Activated CD4-positive, alpha-beta T cell treated with anti-CD3 and anti-CD28 coated beads, Interleukin-2, amount 50 U/mL, for 48 hours (primary cell): ENCODE results near the gene DSE.
"Not testable (repeated sequence)": the region's sequence is repeated elsewhere in the genome, so short reads cannot be mapped to it uniquely, and the experiment has no call there.

ENCODE experiments used
- DNase-seq, 2 experiments: peaks; one replicate each; pipeline ENCODE4 v3.0.0-alpha.2; 2020

The DSE gene

DNA sequence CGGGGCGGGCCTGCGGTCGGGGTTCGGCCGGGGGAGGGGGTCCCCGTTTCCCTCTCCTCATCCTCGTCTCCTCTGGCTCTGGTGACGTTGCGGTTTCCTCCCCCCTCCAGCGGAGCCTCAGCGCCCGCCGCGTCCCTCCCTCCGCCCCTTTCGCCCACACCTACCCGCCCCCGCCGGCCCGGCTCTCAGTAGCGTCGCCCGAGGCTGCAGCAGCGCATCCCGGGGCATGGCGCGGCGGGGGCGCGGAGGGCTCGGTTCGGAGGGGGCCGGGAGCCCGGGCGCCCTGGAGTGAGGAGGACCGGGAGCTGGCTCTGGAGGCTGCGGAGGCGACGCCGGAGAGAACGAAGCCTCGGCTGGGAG lies at the start of gene DSE:
TSS of gene DSE (plus strand) at position 188 of the 360 bp plus-strand sequence. CDS start 28,304 bp downstream, outside the sequence.
- DNase-seq = peak; percentile 56 to 58

DNA sequence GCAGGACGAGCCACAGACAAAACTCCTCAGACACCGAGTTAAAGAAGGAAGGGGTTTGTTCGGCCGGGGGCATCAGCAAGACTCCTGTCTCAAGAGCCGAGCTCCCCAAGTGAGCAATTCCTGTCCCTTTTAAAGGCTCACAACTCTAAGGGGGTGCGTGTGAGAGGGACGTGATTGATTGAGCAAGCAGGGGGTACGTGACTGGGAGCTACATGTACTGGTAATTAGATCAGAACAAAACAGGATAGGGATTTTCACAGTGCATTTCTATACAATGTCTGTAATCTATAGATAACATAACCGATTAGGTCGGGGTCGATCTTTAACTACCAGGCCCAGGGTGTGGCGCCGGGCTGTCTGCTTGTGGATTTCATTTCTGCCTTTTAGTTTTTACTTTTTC lies 48.8 kb upstream of the DSE start:
- DNase-seq = not testable (repeated sequence)

- DNase-seq = no peak
Measured at GRCh38 chr6:116323863-116324262, 46.9 kb upstream of the DSE start.

DNA sequence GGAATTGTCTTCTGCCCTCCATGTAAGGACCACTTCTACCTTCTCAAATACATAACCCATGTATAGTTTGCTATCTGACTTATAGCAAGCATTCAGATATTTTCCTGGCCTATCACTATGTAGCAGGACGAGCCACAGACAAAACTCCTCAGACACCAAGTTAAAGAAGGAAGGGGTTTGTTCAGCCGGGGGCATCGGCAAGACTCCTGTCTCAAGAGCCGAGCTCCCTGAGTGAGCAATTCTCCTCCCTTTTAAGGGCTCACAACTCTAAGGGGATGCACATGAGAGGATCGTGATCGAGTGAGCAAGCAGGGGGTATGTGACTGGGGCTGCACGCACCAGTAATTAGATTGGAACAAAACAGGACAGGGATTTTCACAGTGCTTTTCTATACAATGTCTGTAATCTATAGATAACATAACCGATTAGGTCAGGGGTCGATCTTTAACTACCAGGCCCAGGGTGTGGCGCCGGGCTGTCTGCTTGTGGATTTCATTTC lies 45.1 kb upstream of the DSE start:
- not testable (repeated sequence) for DNase-seq

DNA sequence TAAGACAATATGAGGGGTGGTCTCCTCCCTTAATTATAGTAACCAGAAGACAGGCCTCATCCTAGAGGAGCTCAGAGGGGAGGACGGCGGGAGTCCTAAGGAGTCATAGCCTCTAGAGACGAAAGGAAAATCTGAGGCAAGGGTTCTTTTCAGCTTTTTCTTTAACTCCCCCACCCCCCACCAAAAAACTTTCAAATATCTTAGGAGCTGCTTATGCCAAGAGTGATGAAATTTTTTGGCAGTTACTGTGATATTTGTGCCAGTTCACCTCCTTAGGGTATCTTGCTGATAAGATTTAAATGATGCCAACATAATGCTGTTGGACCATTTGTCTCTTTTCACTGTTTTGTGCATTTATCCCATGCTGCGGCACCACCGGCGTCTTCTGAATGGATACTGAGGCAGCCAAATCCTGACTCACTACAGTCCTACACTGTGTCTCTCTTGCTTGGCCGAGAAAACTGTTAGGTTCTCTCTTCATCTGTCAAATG lies 44.5 kb upstream of the DSE start:
- no peak for DNase-seq

GRCh38 chr6:116326996-116327395 lies 43.8 kb upstream of the DSE start:
- no peak for DNase-seq

- DNase-seq = no peak
Measured at GRCh38 chr6:116327803-116328527, 42.8 kb upstream of the DSE start.

- no peak for DNase-seq
Measured at GRCh38 chr6:116328528-116328903, 42.2 kb upstream of the DSE start.

GRCh38 chr6:116329156-116329555 lies 41.6 kb upstream of the DSE start:
- no peak for DNase-seq

- no peak for DNase-seq
Measured at GRCh38 chr6:116330511-116330910, 40.2 kb upstream of the DSE start.

- DNase-seq = no peak
Measured at GRCh38 chr6:116332096-116332495, 38.7 kb upstream of the DSE start.

DNA sequence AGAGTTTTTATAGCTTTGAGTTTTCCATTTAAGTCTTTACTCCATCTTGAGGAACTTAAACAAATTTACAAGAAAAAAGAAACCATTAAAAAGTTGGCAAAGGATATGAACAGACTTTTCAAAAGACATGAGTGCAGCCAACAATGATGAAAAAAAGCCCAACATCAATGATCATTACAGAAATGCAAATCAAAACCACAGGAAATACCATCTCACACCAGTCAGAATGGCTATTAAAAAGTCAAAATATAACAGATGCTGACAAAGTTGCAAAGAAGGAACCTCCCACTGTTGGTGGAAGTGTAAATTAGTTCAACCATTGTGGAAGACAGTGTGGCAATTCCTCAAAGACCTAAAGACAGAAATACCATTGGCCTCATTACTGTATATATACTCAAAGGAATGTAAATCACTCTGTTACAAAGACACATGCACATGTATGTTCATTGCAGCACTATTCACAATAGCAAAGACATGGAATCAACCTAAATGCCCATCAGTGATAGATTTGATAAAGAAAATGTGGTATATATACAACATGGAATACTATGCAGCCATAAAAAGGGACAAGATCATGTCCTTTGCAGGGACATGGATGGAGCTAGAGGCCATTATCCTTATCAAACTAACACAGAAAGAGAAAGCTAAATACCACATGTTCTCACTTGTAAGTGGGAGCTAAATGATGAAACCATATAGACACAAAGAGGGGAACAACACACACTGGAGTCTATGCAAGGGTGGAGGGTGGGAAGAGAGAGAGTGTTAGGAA lies 35.9 kb upstream of the DSE start:
- DNase-seq = not testable (repeated sequence)

GRCh38 chr6:116335612-116336215 lies 35.0 kb upstream of the DSE start:
- DNase-seq = no peak

GRCh38 chr6:116338943-116339342 lies 31.8 kb upstream of the DSE start:
- DNase-seq = no peak

DNA sequence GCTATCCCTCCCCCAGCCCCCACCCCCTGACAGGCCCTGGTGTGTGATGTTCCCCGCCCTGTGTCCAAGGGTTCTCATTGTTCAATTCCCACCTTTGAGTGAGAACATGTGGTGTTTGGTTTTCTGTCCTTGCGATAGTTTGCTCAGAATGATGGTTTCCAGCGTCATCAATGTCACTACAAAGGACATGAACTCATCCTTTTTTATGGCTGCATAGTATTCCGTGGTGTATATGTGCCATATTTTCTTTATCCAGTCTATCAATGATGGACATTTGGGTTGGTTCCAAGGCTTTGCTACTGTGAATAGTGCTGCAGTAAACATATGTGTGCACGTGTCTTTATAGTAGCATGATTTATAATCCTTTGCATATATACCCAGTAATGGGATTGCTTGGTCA lies 30.1 kb upstream of the DSE start:
- not testable (repeated sequence) for DNase-seq

DNA sequence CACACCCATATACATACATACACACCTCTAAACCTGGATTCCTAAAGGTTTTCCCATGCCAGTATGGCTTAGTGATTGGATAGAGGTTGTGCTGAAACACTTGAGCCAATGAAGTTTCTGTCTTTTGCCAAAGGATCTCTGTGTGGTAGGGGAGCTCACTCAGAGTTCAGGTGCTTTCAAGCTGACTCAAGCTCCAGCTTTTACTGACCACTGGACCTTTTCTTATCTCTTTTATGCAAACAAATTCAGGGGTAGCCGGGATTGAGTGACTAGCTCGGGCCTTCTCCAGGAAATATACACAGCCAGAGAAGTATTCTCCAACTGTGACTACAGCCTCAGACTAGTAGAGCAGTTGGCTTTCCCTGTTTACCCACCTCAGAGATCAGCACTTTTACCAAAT lies 21.5 kb upstream of the DSE start:
- DNase-seq = no peak

- no peak for DNase-seq
Measured at GRCh38 chr6:116351101-116351500, 19.6 kb upstream of the DSE start.

DNA sequence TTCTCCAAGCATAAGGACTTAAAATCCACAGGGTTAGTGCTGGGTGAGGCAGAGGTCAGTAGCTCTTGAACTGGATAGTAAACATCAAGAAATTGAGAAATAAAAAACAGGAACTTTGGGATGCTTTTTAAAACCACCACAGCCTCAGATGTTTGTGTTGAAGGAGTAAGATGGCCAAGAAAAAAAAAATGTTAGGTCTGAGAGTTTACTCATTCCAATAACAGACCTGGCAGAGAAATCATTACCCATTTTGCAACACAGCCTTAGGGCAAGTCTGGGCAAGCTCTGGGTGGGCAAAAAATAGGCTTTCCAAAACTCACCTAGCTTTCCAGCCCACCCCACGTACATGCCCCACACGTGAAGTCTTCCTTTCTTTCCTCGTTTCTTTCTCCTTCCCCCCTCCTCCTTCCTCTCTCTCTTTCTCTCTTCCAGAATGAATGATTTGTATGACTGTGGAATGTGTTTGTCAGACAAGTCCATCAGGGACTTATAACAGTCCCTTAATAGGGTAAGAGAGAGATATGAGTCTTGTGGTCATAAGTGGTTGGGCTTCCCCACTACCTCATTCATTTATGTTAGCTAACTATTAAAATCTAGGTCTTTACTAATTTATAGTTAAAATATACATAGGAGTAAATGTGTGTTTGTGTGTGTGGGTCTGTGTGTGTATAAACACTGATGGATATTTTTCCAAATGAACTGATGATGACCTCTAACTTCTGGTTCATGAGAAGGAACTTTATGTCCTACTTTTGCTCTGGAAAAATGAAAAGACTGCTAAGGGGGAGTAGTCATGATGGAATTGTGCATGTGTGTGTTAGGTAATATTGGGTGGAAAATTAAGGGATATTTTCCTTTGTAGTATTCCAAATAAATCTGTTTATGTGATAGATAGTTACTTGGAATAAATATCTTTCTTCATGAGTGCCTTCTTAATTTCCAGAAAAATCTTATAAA lies 18.0 kb upstream of the DSE start:
- DNase-seq = no peak

DNA sequence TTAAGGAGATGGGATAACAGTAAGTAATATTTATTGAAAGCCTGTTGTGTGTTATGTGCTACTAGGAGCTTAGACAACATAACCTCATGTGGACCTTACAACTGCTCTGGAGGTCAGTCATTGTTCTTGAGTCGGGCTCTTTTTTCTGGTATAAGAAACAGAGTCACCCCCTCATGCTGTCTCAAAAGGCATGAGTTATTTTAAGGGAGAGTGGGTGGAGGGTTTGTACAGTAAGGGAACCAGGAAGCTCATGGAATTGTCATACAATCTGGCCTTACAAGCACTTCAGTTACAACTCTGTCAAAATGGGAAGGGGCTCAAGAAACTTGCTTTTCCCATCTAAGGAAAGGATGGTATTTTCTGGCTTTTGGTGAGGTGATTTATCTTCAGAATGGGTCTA lies 16.5 kb upstream of the DSE start:
- no peak for DNase-seq

DNA sequence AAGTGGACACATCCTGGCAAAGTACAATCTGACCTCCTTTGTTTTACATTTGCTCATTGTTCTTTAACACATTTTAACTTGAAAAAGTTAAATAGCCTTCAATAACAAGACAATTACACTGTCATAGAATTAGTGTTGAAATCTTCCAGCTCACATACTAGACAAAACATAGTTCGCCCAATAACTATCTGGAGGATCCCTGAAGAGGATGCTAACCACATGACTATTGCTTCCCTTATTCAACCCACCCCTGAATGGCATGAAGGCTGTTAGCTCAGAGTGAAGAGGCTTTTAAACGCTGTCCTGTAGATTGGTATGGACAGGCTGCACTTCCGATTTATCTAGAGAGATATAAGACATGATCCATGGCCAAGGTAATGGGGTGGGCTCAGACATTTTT lies 15.0 kb upstream of the DSE start:
- no peak for DNase-seq

DNA sequence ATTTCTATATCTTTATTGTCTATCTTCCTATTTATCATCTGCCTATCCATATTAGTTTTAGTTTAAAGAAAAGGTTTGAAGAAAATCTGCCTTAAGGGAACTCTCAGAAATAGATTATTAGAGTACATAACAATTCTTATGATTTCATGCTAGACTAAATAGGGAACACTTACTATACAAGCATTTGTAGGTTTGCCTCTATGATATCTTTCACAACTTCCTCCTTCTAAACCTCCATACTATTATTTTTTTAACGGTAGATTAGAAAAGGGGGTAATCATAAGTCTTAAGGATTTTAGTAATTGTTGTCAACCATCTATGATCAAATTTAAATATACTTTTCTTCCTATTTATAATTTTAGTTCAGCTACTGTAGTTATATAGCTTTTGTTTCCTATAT lies 11.6 kb upstream of the DSE start:
- no peak for DNase-seq

GRCh38 chr6:116359835-116360234 lies 10.9 kb upstream of the DSE start:
- DNase-seq = no peak

DNA sequence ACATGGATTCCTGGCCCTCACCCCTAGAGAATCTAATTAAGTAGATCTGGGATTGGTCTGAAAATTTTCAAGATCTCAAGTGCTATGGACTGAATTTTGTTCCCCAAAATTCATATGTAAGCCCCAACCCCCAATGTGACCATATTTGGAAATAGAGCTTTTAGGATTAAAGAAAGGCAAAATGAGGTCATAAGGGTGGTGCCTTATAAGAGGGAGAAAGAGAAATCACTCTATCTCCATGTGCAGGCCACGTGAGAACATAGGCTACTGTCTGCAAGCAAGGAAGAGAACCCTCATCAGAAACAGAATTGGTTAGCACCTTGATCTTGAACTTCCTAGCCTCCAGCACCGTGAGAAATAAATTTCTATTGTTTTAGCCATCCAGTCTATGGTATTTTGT lies 8.5 kb upstream of the DSE start:
- no peak for DNase-seq
